IPS DF 6.9 (cell line): ENCODE data around the gene PANX3.
"Not testable (repeated sequence)": the region's sequence is repeated elsewhere in the genome, so short reads cannot be mapped to it uniquely, and the experiment has no call there.

Source experiments
- DNase-seq: peaks from one replicate; pipeline ENCODE4 v3.0.0-alpha.2; 2013; ENCODE audit warnings: low read depth, low spot score
- H3K27ac ChIP-seq: one replicate; pipeline ENCODE4 v1.5.1; 2013; ENCODE audit warnings: low read length, control low read depth
- H3K27me3 ChIP-seq: 2 replicates; pipeline ENCODE4 v1.6.1; 2013; ENCODE audit warnings: mild to moderate bottlenecking, low read length; ENCODE audit not compliant: control insufficient read depth, insufficient read depth
- H3K36me3 ChIP-seq: 2 replicates; pipeline ENCODE4 v1.6.1; 2013; ENCODE audit warnings: low read length; ENCODE audit not compliant: control insufficient read depth, insufficient read depth
- H3K4me1 ChIP-seq: 2 replicates; pipeline ENCODE4 v1.6.1; 2013; ENCODE audit warnings: low read length; ENCODE audit not compliant: control insufficient read depth, insufficient read depth
- H3K4me3 ChIP-seq: 2 replicates; pipeline ENCODE4 v1.5.1; 2013; ENCODE audit warnings: mild to moderate bottlenecking, low read length
- H3K9me3 ChIP-seq: 2 replicates; pipeline ENCODE4 v1.6.1; 2013; ENCODE audit warnings: low read length, inconsistent platforms; ENCODE audit not compliant: control insufficient read depth, insufficient read depth
- WGBS: extraction: QIAGEN DNeasy Blood & Tissue Kit; methylation state at CpG from one replicate; pipeline ENCODE4 v1.1.7; 2013; ENCODE audit warnings: mixed read lengths, missing lambda C conversion rate; ENCODE audit not compliant: insufficient read length, insufficient coverage; 5-methylcytosine and 5-hydroxymethylcytosine counted together

PANX3 gene

DNA sequence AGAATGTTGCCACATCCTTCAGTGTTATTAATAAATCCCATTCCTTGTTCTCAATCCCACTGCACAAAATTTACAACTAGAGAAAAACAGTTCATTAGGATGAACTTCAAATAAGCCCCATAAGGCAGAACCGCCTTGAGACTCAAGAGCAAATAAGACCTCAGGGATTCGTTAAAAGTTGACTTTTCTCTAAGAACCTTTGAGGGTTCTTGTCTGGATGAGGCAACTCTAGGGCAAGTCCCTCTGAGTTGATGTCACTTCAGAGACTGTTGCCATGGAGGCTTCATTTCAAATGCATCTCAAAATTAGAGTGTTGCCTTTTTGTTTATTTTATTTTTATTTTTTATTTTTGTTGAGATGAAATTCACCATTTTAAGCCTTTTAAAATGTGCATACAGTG, 19.8 kb upstream of the PANX3 start:
- no peak for DNase-seq
- H3K27ac ChIP-seq = no peak overlapping the region
- no peak overlapping the region for H3K4me3 ChIP-seq
- no peaks in the 10 kb centered on the region for H3K36me3 ChIP-seq
- H3K4me1 ChIP-seq = no peaks in the 10 kb centered on the region
- H3K9me3 ChIP-seq = no peaks in the 10 kb centered on the region
- H3K27me3 ChIP-seq = no peaks in the 10 kb centered on the region
- WGBS = no CpG with 5 or more reads among the region's 2 CpGs

DNA sequence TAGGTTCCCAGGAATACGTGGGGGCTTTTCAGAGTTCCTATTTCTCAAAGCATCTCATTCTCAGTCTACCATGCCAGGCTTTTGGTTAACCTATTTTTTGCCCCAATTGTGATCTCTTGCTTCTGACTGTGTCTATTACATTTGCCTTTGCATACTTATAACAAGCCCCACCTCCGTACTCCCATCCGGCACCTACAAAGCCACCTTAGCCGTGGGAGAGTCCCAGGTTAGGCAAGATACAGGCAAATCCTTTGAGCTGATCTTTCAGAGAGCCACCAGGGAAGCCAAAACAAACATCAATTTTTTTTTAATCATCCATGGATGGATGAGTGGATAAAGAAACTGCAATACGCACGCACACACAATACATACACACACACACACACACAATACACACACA, 18.6 kb upstream of the PANX3 start:
- no peaks in the 10 kb centered on the region for H3K27me3 ChIP-seq
- H3K4me3 ChIP-seq = no peak overlapping the region
- no peak for DNase-seq
- no peaks in the 10 kb centered on the region for H3K9me3 ChIP-seq
- no peaks in the 10 kb centered on the region for H3K4me1 ChIP-seq
- no peak overlapping the region for H3K27ac ChIP-seq
- no CpG with 5 or more reads among the region's 6 CpGs for WGBS
- no peaks in the 10 kb centered on the region for H3K36me3 ChIP-seq

DNA sequence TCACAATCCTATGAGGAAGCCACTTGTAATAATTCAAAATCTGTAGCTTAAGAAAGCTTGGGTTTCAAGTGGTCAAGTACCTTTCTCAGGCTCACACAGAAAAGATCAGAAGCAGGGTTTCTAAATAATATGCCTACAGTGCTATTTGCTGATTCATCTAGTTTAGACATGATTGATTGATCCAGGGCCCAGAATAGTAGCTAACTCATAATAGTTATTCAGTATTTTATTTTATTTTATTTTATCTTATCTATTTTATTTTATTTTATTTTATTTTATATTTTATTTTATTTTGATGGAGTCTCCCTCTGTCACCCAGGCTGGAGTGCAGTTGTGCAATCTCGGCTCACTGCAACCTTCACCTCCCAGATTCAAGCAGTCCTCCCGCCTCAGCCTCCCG, 15.9 kb upstream of the PANX3 start:
- H3K36me3 ChIP-seq = no peaks in the 10 kb centered on the region
- no peaks in the 10 kb centered on the region for H3K9me3 ChIP-seq
- WGBS = no CpG with 5 or more reads among the region's 3 CpGs
- no peaks in the 10 kb centered on the region for H3K27me3 ChIP-seq
- H3K4me1 ChIP-seq = no peaks in the 10 kb centered on the region
- no peak overlapping the region for H3K27ac ChIP-seq
- DNase-seq = no peak
- H3K4me3 ChIP-seq = no peak overlapping the region

DNA sequence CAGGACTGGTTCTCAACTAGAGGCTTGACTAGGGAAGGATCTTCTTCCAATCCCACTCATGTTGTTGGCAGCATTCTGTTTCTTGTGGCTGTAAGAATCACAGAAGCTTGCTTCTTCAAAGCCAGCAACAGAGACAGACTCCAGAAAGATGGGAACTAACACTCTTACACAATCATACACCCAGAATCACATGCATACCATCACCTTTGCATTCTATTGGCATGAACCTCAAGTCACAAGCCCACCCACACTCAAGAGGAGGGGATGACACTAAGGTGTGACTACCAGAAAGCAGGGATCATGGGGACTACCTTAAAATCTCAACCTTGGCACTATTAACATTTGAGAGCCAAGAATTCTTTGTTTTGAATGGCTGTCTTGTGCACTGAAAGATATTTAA, 13.6 kb upstream of the PANX3 start:
- no peak overlapping the region for H3K4me3 ChIP-seq
- H3K27me3 ChIP-seq = no peaks in the 10 kb centered on the region
- no peak overlapping the region for H3K27ac ChIP-seq
- no peaks in the 10 kb centered on the region for H3K9me3 ChIP-seq
- DNase-seq = no peak
- H3K36me3 ChIP-seq = no peaks in the 10 kb centered on the region
- no peaks in the 10 kb centered on the region for H3K4me1 ChIP-seq

DNA sequence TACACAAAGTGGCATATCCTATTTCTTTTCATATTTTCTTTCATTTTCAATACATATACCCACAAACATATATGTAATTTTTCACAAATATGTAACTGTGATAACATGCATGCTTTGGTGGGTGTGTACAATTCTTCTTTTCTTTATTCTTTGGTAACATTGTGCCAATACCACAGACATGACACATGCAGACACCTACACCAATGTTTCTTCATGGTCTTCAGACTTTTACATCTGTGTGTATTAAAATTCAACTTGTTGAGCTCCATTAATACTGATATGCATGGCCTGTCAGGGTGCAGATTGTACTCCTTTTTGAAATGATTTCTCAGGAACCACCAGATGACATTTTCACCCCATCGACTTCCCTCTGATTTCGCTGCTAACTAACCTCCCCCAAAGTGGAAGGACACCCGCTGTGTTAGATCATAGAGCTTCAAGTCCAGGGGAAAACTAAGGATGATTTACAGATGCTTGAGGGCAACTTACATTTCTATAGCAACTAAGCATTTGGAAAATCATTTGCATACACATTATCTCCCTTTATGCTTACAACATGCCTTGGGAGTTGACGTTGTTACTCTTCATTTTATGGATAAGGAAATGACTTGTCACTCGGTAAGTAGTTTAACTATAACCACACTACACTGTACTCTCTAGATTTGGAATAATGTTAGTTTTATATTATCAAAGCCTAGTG, 10.5 kb upstream of the PANX3 start:
- WGBS = no CpG with 5 or more reads among the region's 5 CpGs
- H3K27ac ChIP-seq = no peak overlapping the region

DNA sequence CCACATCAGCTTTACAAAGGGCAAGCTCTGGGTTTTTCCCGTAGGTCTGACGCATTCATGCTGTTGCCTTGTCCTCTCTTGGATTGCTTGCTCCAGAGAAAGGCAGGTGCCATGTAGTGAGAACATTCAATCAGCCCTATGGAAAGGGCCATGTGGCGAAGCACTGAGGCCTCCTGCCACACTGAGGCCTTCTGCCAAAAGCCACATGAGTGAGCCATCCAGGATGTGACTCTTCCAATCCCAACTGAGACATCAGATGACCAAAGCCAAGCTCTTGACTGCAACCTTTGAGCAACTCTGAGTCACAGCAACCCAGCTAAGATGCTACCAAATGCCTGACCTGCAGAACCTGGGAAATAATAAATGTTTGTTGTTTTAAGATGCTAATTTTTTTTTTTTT, 9.0 kb upstream of the PANX3 start:
- H3K27me3 ChIP-seq = no peaks in the 10 kb centered on the region
- no peaks in the 10 kb centered on the region for H3K9me3 ChIP-seq
- DNase-seq = no peak
- H3K4me3 ChIP-seq = no peak overlapping the region
- no peaks in the 10 kb centered on the region for H3K36me3 ChIP-seq
- no peak overlapping the region for H3K27ac ChIP-seq
- no peaks in the 10 kb centered on the region for H3K4me1 ChIP-seq
- no CpG with 5 or more reads among the region's 3 CpGs for WGBS

More for the DNA sequence above, 10.5 kb upstream of the PANX3 start:
- Histone ChIP-seq H3K27me3 (no peaks in the 10 kb centered on the region), H3K4me3 (no peak overlapping the region), H3K36me3 (no peaks in the 10 kb centered on the region), H3K9me3 (no peaks in the 10 kb centered on the region), H3K4me1 (no peaks in the 10 kb centered on the region)
- DNase-seq = no peak

DNA sequence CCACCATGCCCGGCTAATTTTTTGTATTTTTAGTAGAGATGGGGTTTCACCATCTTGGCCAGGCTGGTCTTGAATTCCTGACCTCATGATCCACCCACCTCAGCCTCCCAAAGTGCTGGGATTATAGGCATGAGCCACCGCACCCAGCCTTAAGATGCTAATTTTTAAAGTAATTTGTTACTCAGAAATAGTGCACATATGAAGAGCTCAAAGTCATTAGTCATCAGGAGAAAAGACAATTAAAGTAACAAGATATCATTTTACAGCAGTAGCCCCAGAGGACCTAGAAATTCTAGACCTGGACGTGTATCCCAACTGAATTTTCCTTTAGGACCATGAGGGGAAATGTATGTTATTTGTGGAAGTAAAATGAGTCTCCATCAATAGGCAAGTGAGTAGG, 8.5 kb upstream of the PANX3 start:
- not testable (repeated sequence) for H3K27ac ChIP-seq, H3K27me3 ChIP-seq, H3K36me3 ChIP-seq, H3K4me1 ChIP-seq, H3K9me3 ChIP-seq, DNase-seq, H3K4me3 ChIP-seq
- no CpG with 5 or more reads among the region's 3 CpGs for WGBS

DNA sequence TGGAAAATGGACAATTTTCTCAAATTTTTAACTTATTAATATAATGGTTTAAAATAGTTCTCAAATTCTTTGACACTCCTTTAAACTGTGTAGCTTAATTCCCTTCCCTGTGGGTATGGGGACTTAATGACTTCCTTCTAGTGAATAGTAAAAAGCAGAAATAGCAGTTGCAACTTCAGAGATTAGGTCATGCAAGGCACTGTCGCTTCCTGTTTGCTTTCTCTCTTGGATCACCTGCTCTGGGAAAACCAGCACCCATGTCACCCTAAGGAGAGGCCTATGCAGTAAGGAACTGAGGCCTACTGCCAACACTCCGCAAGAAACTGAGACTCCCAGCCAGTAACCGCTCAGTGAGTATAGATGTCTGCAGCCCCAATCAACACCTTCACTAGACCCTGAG, 5.5 kb upstream of the PANX3 start:
- H3K36me3 ChIP-seq = no peaks in the 10 kb centered on the region
- WGBS = no CpG with 5 or more reads among the region's 3 CpGs
- H3K4me1 ChIP-seq = no peaks in the 10 kb centered on the region
- H3K4me3 ChIP-seq = no peak overlapping the region
- no peaks in the 10 kb centered on the region for H3K9me3 ChIP-seq
- H3K27me3 ChIP-seq = no peaks in the 10 kb centered on the region
- no peak for DNase-seq
- H3K27ac ChIP-seq = no peak overlapping the region

DNA sequence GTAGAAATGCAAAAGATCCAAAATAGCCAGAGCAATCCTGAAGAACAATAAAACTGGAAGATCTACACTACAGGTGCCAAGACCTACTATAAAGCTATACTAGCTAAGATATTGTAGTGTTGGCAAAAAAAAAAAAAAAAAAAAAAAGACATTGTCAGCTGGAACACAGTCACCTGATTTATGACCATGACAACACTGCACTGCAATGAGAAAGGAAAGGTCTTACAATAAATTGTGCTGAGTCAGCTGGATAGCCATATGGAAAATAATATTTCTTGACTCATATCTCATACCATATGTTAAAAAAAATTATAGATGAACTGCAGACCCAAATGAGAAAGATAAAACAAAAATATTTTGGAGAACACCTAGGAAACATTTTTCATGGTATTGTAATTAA, 3.1 kb upstream of the PANX3 start:
- Histone ChIP-seq H3K27me3 (no peaks in the 10 kb centered on the region), H3K4me1 (no peaks in the 10 kb centered on the region), H3K4me3 (no peak overlapping the region), H3K27ac (no peak overlapping the region), H3K9me3 (no peaks in the 10 kb centered on the region), H3K36me3 (no peaks in the 10 kb centered on the region)
- no peak for DNase-seq

DNA sequence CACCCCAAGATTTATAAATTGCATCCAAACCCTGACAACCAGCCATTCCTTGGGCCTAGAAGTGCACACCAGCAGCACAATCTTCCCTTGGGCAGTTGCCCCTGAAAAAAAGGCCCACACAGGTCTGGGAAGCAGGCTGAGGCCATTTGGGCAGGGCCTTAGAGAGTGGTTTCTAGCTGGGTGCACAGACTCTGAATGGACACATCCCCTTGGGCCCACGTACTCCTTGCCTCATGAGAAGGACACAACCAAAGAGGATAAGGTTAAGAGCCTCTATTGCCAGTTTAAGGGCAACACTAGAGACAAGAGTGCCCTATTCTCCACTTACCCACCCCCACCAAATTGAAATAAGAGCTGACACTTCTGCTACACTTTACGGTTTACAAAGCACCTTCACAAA, 933 bp upstream of the PANX3 start:
- 100% methylated on average over 1 of the region's 2 CpGs for WGBS
- no peak overlapping the region for H3K4me3 ChIP-seq
- H3K27me3 ChIP-seq = no peaks in the 10 kb centered on the region
- H3K4me1 ChIP-seq = no peaks in the 10 kb centered on the region
- no peaks in the 10 kb centered on the region for H3K36me3 ChIP-seq
- H3K27ac ChIP-seq = no peak overlapping the region
- no peaks in the 10 kb centered on the region for H3K9me3 ChIP-seq
- no peak for DNase-seq

DNA sequence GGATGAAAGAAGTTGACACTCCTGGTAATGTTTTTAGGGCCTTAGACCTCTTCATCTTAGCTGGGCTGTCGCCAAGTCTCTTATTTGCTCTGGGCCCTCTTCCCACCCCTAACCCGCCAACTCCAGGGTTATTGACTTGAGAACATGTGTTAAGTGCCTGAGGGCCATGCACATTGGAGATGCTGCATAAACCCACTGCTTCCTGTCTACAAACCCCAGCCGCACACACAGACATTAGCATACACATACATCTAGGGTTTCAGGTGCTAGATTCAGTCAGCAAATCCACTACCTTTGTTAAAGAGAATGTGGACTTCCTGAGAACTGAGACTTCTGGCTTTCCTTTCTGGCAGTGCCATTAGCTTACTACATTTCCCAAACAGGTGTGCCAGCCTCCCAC, 817 bp downstream of the PANX3 start:
- H3K27ac ChIP-seq = no peak overlapping the region
- no peaks in the 10 kb centered on the region for H3K27me3 ChIP-seq
- WGBS = no CpG with 5 or more reads among the region's 3 CpGs
- no peaks in the 10 kb centered on the region for H3K36me3 ChIP-seq
- no peaks in the 10 kb centered on the region for H3K9me3 ChIP-seq
- no peak overlapping the region for H3K4me3 ChIP-seq
- H3K4me1 ChIP-seq = no peaks in the 10 kb centered on the region
- DNase-seq = no peak
